SK-N-SH treated with all-trans-retinoic acid at 6 μM for 48 hours (cell line): Measurements from ENCODE around the gene P3H1.

Experiments
- ATAC-seq: fragments of 200-7000 bp; cut with Tn5 transposase; 3 replicates; pipeline ENCODE4 v1.9.1; 2020; ENCODE audit warnings: mild to moderate bottlenecking, moderate library complexity
- ARNTL ChIP-seq: fragments of 450-650 bp; formaldehyde crosslinking; IDR thresholded peaks from 2 replicates; pipeline ENCODE4 v1.5.0; 2020; ENCODE audit warnings: low read depth, mild to moderate bottlenecking, moderate library complexity, borderline replicate concordance
- BACH2 ChIP-seq: fragments of 250-450 bp; sonication (Bioruptor Pico); IDR thresholded peaks from 2 replicates; pipeline ENCODE4 v1.9.0; 2021; ENCODE audit warnings: mild to moderate bottlenecking, borderline replicate concordance
- CREB5 ChIP-seq: fragments of 250-450 bp; sonication (Bioruptor Pico); IDR thresholded peaks from 2 replicates; pipeline ENCODE4 v1.5.1; 2020; ENCODE audit warnings: low read depth, mild to moderate bottlenecking, moderate library complexity
- CSDC2 ChIP-seq: fragments of 250-450 bp; sonication (Bioruptor Pico); IDR thresholded peaks from 2 replicates; pipeline ENCODE4 v1.5.0; 2020; ENCODE audit warnings: mild to moderate bottlenecking, moderate library complexity
- CSRNP3 ChIP-seq: fragments of 250-450 bp; sonication (Bioruptor Pico); IDR thresholded peaks from 2 replicates; pipeline ENCODE4 v1.5.1; 2021; ENCODE audit warnings: mild to moderate bottlenecking, moderate library complexity
- ESRRG ChIP-seq: fragments of 250-450 bp; sonication (Bioruptor Pico); IDR thresholded peaks from 2 replicates; pipeline ENCODE4 v1.6.1; 2021; ENCODE audit warnings: mild to moderate bottlenecking
- GLIS3 ChIP-seq: fragments of 250-450 bp; sonication (Bioruptor Pico); IDR thresholded peaks from 2 replicates; pipeline ENCODE4 v1.5.0; 2020; ENCODE audit warnings: mild to moderate bottlenecking, moderate library complexity
- ISL1 ChIP-seq: fragments of 250-450 bp; sonication (Bioruptor Pico); IDR thresholded peaks from 2 replicates; pipeline ENCODE4 v2.1.2; 2022; ENCODE audit warnings: mild to moderate bottlenecking, moderate library complexity
- OSR1 ChIP-seq: fragments of 250-450 bp; sonication (Bioruptor Pico); IDR thresholded peaks from 2 replicates; pipeline ENCODE4 v1.8.0; 2022; ENCODE audit warnings: moderate library complexity, mild to moderate bottlenecking, inconsistent platforms
- PATZ1 ChIP-seq: fragments of 250-450 bp; sonication (Bioruptor Pico); IDR thresholded peaks from 2 replicates; pipeline ENCODE4 v1.8.0; 2020; ENCODE audit warnings: mild to moderate bottlenecking, moderate library complexity, borderline replicate concordance
- POU6F1 ChIP-seq: fragments of 250-450 bp; sonication (Bioruptor Pico); IDR thresholded peaks from 2 replicates; pipeline ENCODE4 v1.8.0; 2021; ENCODE audit warnings: low read depth, mild to moderate bottlenecking, moderate library complexity, borderline replicate concordance
- PPARA ChIP-seq: fragments of 250-450 bp; sonication (Bioruptor Pico); IDR thresholded peaks from 2 replicates; pipeline ENCODE4 v1.5.0; 2020; ENCODE audit warnings: mild to moderate bottlenecking, borderline replicate concordance
- RARB ChIP-seq: fragments of 250-450 bp; sonication (Bioruptor Pico); IDR thresholded peaks from 2 replicates; pipeline ENCODE4 v1.8.0; 2021; ENCODE audit warnings: mild to moderate bottlenecking, moderate library complexity
- SNAI2 ChIP-seq: fragments of 250-450 bp; sonication (Bioruptor Pico); IDR thresholded peaks from 2 replicates; pipeline ENCODE4 v1.5.0; 2020; ENCODE audit warnings: mild to moderate bottlenecking, moderate library complexity
- TCF4 ChIP-seq: fragments of 250-450 bp; sonication (Bioruptor Pico); IDR thresholded peaks from 2 replicates; pipeline ENCODE4 v1.8.0; 2021; ENCODE audit warnings: mild to moderate bottlenecking, moderate library complexity, borderline replicate concordance
- TOX ChIP-seq: fragments of 250-450 bp; sonication (Bioruptor Pico); IDR thresholded peaks from 2 replicates; pipeline ENCODE4 v1.8.0; 2021; ENCODE audit warnings: mild to moderate bottlenecking, moderate library complexity, borderline replicate concordance
- TSHZ2 ChIP-seq: fragments of 250-450 bp; sonication (Bioruptor Pico); IDR thresholded peaks from 2 replicates; pipeline ENCODE4 v1.5.0; 2020; ENCODE audit warnings: mild to moderate bottlenecking, moderate library complexity
- ZC3H10 ChIP-seq: fragments of 250-450 bp; sonication (Bioruptor Pico); IDR thresholded peaks from 2 replicates; pipeline ENCODE4 v1.5.1; 2021; ENCODE audit warnings: mild to moderate bottlenecking, moderate library complexity
- ZFP3 ChIP-seq: fragments of 250-450 bp; sonication (Bioruptor Pico); IDR thresholded peaks from 2 replicates; pipeline ENCODE4 v1.5.0; 2020; ENCODE audit warnings: mild to moderate bottlenecking, moderate library complexity
- ZFP30 ChIP-seq: fragments of 450-650 bp; formaldehyde crosslinking; IDR thresholded peaks from 2 replicates; pipeline ENCODE4 v1.5.0; 2022; ENCODE audit warnings: mild to moderate bottlenecking, moderate library complexity
- ZNF565 ChIP-seq: fragments of 450-650 bp; formaldehyde crosslinking; conservative IDR thresholded peaks from 2 replicates; pipeline ENCODE4 v1.5.0; 2020; ENCODE audit warnings: low read depth, mild to moderate bottlenecking, moderate library complexity
- ZNF70 ChIP-seq: fragments of 450-650 bp; formaldehyde crosslinking; IDR thresholded peaks from 2 replicates; pipeline ENCODE4 v1.5.0; 2020; ENCODE audit warnings: mild to moderate bottlenecking, moderate library complexity
- ZNF8 ChIP-seq: fragments of 450-650 bp; formaldehyde crosslinking; IDR thresholded peaks from 2 replicates; pipeline ENCODE4 v1.5.0; 2020; ENCODE audit warnings: mild to moderate bottlenecking, moderate library complexity

The P3H1 gene

GRCh38 chr1:42759114-42759513, 7.7 kb downstream of the P3H1 start:
- no peak for ATAC-seq

GRCh38 chr1:42758641-42759040, 8.2 kb downstream of the P3H1 start:
- ATAC-seq, result no peak
- TF ChIP-seq POU6F1 (no peak), ZFP30 (CRISPR knock-in tag) (no peak), ESRRG (CRISPR knock-in tag) (no peak), RARB (CRISPR knock-in tag) (no peak), TOX (CRISPR knock-in tag) (no peak), GLIS3 (CRISPR knock-in tag) (no peak), ISL1 (CRISPR knock-in tag) (no peak), ZNF565 (CRISPR knock-in tag) (no peak), PPARA (no peak), ZC3H10 (no peak), OSR1 (CRISPR knock-in tag) (no peak), SNAI2 (CRISPR knock-in tag) (no peak), CSDC2 (CRISPR knock-in tag) (no peak), TSHZ2 (no peak), ARNTL (CRISPR knock-in tag) (no peak), CSRNP3 (no peak), ZNF8 (no peak)

More at GRCh38 chr1:42759114-42759513, 7.7 kb downstream of the P3H1 start:
- TF ChIP-seq OSR1 (CRISPR knock-in tag) (no peak), ESRRG (CRISPR knock-in tag) (no peak), CSRNP3 (no peak), ZFP30 (CRISPR knock-in tag) (no peak), TOX (CRISPR knock-in tag) (no peak), ISL1 (CRISPR knock-in tag) (no peak), TCF4 (CRISPR knock-in tag) (no peak), ZNF70 (CRISPR knock-in tag) (no peak), GLIS3 (CRISPR knock-in tag) (no peak), CSDC2 (CRISPR knock-in tag) (no peak), ZFP3 (CRISPR knock-in tag) (no peak), BACH2 (no peak)
- TF ChIP-seq, all 23 proteins: peak for 0

GRCh38 chr1:42757892-42758275, 8.9 kb downstream of the P3H1 start:
- TF ChIP-seq TCF4 (CRISPR knock-in tag) (no peak), GLIS3 (CRISPR knock-in tag) (no peak), ARNTL (CRISPR knock-in tag) (no peak), ZNF70 (CRISPR knock-in tag) (no peak), OSR1 (CRISPR knock-in tag) (no peak), ZC3H10 (no peak), ZFP3 (CRISPR knock-in tag) (no peak), PPARA (no peak), SNAI2 (CRISPR knock-in tag) (no peak), CREB5 (CRISPR knock-in tag) (no peak), ZNF565 (CRISPR knock-in tag) (no peak), TOX (CRISPR knock-in tag) (no peak), ZNF8 (no peak), CSRNP3 (no peak), ISL1 (CRISPR knock-in tag) (no peak), ZFP30 (CRISPR knock-in tag) (no peak), PATZ1 (CRISPR knock-in tag) (no peak), CSDC2 (CRISPR knock-in tag) (no peak)
- no peak for ATAC-seq
